ENCODE results near the gene EEF1G.

The EEF1G gene

GRCh38 chr11:62540804-62541701 is 32.6 kb downstream of the EEF1G start:
- Histone ChIP-seq H3K36me3 (ENCODE audit: insufficient read depth, low read depth, low read length) (no peaks in the 10 kb centered on the region), H3K27ac (ENCODE audit: low read length) (no peak overlapping the region), H3K4me3 (ENCODE audit: low read length) (no peak overlapping the region)

DNA sequence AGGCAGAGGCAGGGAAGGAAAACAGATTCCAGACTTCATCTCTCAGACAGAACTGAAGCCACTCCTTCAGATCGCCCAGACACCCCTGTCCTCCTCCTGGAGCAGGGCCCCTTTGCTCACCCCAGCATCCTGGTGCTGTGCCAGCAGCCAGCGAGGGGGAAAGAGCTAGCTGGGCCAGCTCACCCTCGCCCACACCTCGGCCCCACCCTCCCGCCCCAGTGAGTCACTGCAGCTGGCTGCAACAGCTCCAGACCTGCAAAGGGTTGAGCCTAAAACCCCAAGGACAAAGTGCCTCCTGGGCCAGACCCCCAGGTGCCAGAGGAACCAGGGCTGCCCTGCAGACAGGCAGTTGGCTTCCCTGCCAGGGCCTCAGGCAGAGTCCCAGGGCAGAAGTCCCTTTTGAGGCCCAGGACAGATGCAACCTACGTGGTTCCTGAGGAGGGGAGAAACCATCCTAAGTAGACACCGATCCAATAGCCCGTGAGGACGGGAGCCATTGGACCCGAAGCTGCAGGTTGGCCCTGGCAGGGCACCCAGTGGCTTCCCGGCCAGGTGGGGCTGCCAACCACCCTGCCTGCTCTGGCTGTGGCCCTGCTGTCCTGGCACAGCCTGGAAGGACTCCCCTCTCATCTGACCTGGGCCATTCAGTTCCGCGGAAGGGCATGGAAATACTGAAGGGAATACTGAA is 34.3 kb downstream of the EEF1G start:
- Histone ChIP-seq H3K9ac (ENCODE audit: low read depth, low read length) (no peak overlapping the region; the same call in 1 of the 2 replicates), H3K4me1 (ENCODE audit: insufficient read depth, low read length) (no peaks in the 10 kb centered on the region; the same call in 1 of the 2 replicates), H3K4me3 (ENCODE audit: low read length) (no peak overlapping the region), H3K36me3 (ENCODE audit: insufficient read depth, low read depth, low read length) (no peaks in the 10 kb centered on the region), H3K9me3 (ENCODE audit: insufficient read depth, low read depth, low read length) (no peaks in the 10 kb centered on the region), H3K27ac (ENCODE audit: low read length) (no peak overlapping the region), H3K27me3 (ENCODE audit: insufficient read depth, low read length) (peaks cover 25% of the 10 kb centered on the region)

More at GRCh38 chr11:62540804-62541701, 32.6 kb downstream of the EEF1G start:
- no peaks in the 10 kb centered on the region; the same call in 1 of the 2 replicates for H3K4me1 ChIP-seq (ENCODE audit: insufficient read depth, low read length)
- H3K27me3 ChIP-seq (ENCODE audit: insufficient read depth, low read length): peaks cover 41% of the 10 kb centered on the region
- no peaks in the 10 kb centered on the region for H3K9me3 ChIP-seq (ENCODE audit: insufficient read depth, low read depth, low read length)
- no peak overlapping the region for H3K9ac ChIP-seq (ENCODE audit: low read depth, low read length)

GRCh38 chr11:62538470-62539237 is 35.0 kb downstream of the EEF1G start:
- no peak overlapping the region for H3K27ac ChIP-seq (ENCODE audit: low read length)
- no peak overlapping the region for H3K4me3 ChIP-seq (ENCODE audit: low read length)
- no peaks in the 10 kb centered on the region for H3K9me3 ChIP-seq (ENCODE audit: insufficient read depth, low read depth, low read length)
- no peaks in the 10 kb centered on the region for H3K36me3 ChIP-seq (ENCODE audit: insufficient read depth, low read depth, low read length)
- no peaks in the 10 kb centered on the region; the same call in 1 of the 2 replicates for H3K4me1 ChIP-seq (ENCODE audit: insufficient read depth, low read length)
- H3K27me3 ChIP-seq (ENCODE audit: insufficient read depth, low read length): peaks cover 17% of the 10 kb centered on the region
- no peak overlapping the region; the same call in 1 of the 2 replicates for H3K9ac ChIP-seq (ENCODE audit: low read depth, low read length)

GRCh38 chr11:62536301-62536957 is 37.3 kb downstream of the EEF1G start:
- H3K36me3 ChIP-seq (ENCODE audit: insufficient read depth, low read depth, low read length): no peaks in the 10 kb centered on the region; the same call in 1 of the 2 replicates
- H3K4me3 ChIP-seq (ENCODE audit: low read length): no peak overlapping the region
- no peaks in the 10 kb centered on the region for H3K9me3 ChIP-seq (ENCODE audit: insufficient read depth, low read depth, low read length)
- H3K9ac ChIP-seq (ENCODE audit: low read depth, low read length): no peak overlapping the region
- H3K4me1 ChIP-seq (ENCODE audit: insufficient read depth, low read length): no peaks in the 10 kb centered on the region
- no peak overlapping the region for H3K27ac ChIP-seq (ENCODE audit: low read length)
- H3K27me3 ChIP-seq (ENCODE audit: insufficient read depth, low read length): no peaks in the 10 kb centered on the region; the same call in 1 of the 2 replicates

GRCh38 chr11:62535802-62536201 is 37.9 kb downstream of the EEF1G start:
- Histone ChIP-seq H3K27me3 (ENCODE audit: insufficient read depth, low read length) (no peaks in the 10 kb centered on the region), H3K9me3 (ENCODE audit: insufficient read depth, low read depth, low read length) (no peaks in the 10 kb centered on the region), H3K9ac (ENCODE audit: low read depth, low read length) (no peak overlapping the region), H3K36me3 (ENCODE audit: insufficient read depth, low read depth, low read length) (no peaks in the 10 kb centered on the region; the same call in 1 of the 2 replicates), H3K27ac (ENCODE audit: low read length) (no peak overlapping the region), H3K4me3 (ENCODE audit: low read length) (no peak overlapping the region), H3K4me1 (ENCODE audit: insufficient read depth, low read length) (no peaks in the 10 kb centered on the region)

DNA sequence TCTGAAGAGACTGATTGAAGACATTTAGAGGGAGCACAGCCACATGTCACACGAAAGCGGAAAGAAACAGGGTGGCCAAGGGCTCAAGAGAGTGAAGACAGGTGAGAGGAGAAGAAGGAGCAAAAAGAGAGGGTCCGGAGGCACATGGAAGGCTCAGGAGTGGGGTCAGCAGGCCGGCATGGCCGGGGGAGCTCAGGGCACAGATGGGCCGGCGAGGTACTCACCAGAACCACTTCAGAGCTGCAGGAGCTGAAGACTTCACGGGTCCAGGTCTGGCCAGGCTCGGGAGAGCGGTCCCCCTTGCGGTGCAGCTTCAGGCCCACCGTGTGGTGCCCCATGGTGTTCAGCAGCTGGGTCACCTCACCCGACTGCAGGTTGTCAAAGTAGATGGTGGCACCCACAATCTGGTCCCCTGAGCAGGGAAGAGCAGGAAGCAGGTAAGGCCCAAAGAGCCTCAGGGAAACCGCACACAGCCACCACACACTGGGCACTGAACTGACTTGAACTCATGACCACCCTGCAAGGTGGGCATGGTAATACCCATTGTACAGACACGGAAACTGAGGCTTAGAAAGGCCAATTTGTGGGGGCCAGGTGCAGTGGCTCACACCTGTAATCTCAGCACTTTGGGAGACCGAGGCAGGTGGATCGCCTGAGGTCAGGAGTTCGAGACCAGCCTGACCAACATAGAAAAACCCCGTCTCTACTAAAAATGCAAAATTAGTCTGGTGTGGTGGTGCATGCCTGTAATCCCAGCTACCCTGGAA is 38.7 kb downstream of the EEF1G start:
- H3K9me3 ChIP-seq (ENCODE audit: insufficient read depth, low read depth, low read length): no peaks in the 10 kb centered on the region; the same call in 1 of the 2 replicates
- no peak overlapping the region for H3K4me3 ChIP-seq (ENCODE audit: low read length)
- H3K27ac ChIP-seq (ENCODE audit: low read length): no peak overlapping the region
- no peaks in the 10 kb centered on the region; the same call in 1 of the 2 replicates for H3K36me3 ChIP-seq (ENCODE audit: insufficient read depth, low read depth, low read length)
- no peak overlapping the region for H3K9ac ChIP-seq (ENCODE audit: low read depth, low read length)
- no peaks in the 10 kb centered on the region for H3K27me3 ChIP-seq (ENCODE audit: insufficient read depth, low read length)
- no peaks in the 10 kb centered on the region for H3K4me1 ChIP-seq (ENCODE audit: insufficient read depth, low read length)

GRCh38 chr11:62532096-62532495 is 41.6 kb downstream of the EEF1G start:
- no peaks in the 10 kb centered on the region for H3K27me3 ChIP-seq (ENCODE audit: insufficient read depth, low read length)
- H3K4me3 ChIP-seq (ENCODE audit: low read length): no peak overlapping the region
- H3K4me1 ChIP-seq (ENCODE audit: insufficient read depth, low read length): no peaks in the 10 kb centered on the region
- H3K9me3 ChIP-seq (ENCODE audit: insufficient read depth, low read depth, low read length): no peaks in the 10 kb centered on the region; the same call in 1 of the 2 replicates
- no peaks in the 10 kb centered on the region; the same call in 1 of the 2 replicates for H3K36me3 ChIP-seq (ENCODE audit: insufficient read depth, low read depth, low read length)
- no peak overlapping the region for H3K27ac ChIP-seq (ENCODE audit: low read length)
- no peak overlapping the region for H3K9ac ChIP-seq (ENCODE audit: low read depth, low read length)

DNA sequence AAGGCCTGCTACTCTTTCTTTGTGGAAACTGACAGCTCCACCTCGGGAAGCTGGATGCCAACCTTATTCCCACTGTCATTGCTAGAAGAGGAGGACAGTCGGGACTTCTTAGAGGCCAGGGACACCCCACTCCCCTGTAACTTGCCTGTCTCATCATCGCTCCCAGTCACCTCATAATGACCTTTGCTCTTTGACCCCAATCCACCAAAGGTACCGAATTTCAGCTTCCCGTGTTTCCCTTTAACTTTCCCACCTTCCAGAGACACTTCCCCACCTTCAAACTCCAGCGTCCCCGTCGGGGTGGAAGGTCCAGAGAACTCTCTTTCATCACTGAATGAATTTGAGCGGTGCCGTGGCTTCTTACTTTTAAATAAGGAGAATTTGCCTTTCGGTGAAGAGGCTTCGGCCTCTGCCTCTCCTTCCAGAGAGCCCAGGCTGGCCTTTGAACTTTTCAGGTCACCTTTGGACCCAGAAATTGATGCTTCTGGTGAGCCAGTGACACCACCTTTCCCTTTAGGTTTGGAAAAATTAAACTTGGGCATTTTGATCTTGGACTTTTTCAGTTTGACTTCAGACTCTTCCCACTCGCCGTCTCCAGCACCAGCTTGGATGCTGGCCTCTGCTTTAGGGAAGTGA is 56.8 kb downstream of the EEF1G start:
- Histone ChIP-seq H3K9ac (ENCODE audit: low read depth, low read length) (no peak overlapping the region), H3K4me3 (ENCODE audit: low read length) (no peak overlapping the region), H3K27me3 (ENCODE audit: insufficient read depth, low read length) (no peaks in the 10 kb centered on the region), H3K36me3 (ENCODE audit: insufficient read depth, low read depth, low read length) (no peaks in the 10 kb centered on the region), H3K27ac (ENCODE audit: low read length) (no peak overlapping the region), H3K9me3 (ENCODE audit: insufficient read depth, low read depth, low read length) (no peaks in the 10 kb centered on the region; the same call in 1 of the 2 replicates), H3K4me1 (ENCODE audit: insufficient read depth, low read length) (no peaks in the 10 kb centered on the region)

GRCh38 chr11:62514151-62514550 is 59.5 kb downstream of the EEF1G start:
- Histone ChIP-seq H3K9ac (ENCODE audit: low read depth, low read length) (no peak overlapping the region), H3K36me3 (ENCODE audit: insufficient read depth, low read depth, low read length) (no peaks in the 10 kb centered on the region), H3K27me3 (ENCODE audit: insufficient read depth, low read length) (no peaks in the 10 kb centered on the region; the same call in 1 of the 2 replicates), H3K9me3 (ENCODE audit: insufficient read depth, low read depth, low read length) (no peaks in the 10 kb centered on the region), H3K4me1 (ENCODE audit: insufficient read depth, low read length) (no peaks in the 10 kb centered on the region), H3K27ac (ENCODE audit: low read length) (no peak overlapping the region), H3K4me3 (ENCODE audit: low read length) (no peak overlapping the region)

GRCh38 chr11:62513626-62514025 is 60.1 kb downstream of the EEF1G start:
- Histone ChIP-seq H3K4me1 (ENCODE audit: insufficient read depth, low read length) (peaks cover 5% of the 10 kb centered on the region; the same call in 1 of the 2 replicates), H3K4me3 (ENCODE audit: low read length) (no peak overlapping the region), H3K9me3 (ENCODE audit: insufficient read depth, low read depth, low read length) (no peaks in the 10 kb centered on the region), H3K9ac (ENCODE audit: low read depth, low read length) (no peak overlapping the region), H3K27ac (ENCODE audit: low read length) (no peak overlapping the region), H3K27me3 (ENCODE audit: insufficient read depth, low read length) (no peaks in the 10 kb centered on the region; the same call in 1 of the 2 replicates), H3K36me3 (ENCODE audit: insufficient read depth, low read depth, low read length) (no peaks in the 10 kb centered on the region)
